Fibroblast of lung (primary cell): ENCODE measurements around the gene PIK3R4.

Experiments used
- CTCF ChIP-seq, 2 donors: IDR thresholded peaks in 1 of 2; conservative IDR thresholded peaks in 1 of 2; 1 replicate in 1 of 2; 2 replicates in 1 of 2; pipeline ENCODE4 v1.5.1; 2011 to 2012; ENCODE audit warnings: low read length in 2 of 2, control low read depth in 1 of 2, inconsistent platforms in 1 of 2, low read depth in 1 of 2, mild to moderate bottlenecking in 1 of 2
- EZH2 ChIP-seq: IDR thresholded peaks from 2 replicates; pipeline ENCODE4 v1.5.1; 2012; ENCODE audit warnings: low read length, control low read depth, mild to moderate bottlenecking; ENCODE audit errors: missing control alignments

GRCh38 chr3:130705501-130705900, 41.1 kb downstream of the PIK3R4 start:
- TF ChIP-seq EZH2 (no peak), CTCF (conservative IDR thresholded peaks at IDR 0.05 in 1 of 2, IDR thresholded peaks at IDR 0.05 in 1 of 2; ENCODE audit: low read depth in 1 of 2, low read length in 2 of 2) (no peak)
